Osteoblast (primary cell): Measurements from ENCODE around the gene LCE1D. TPM values are rescaled to one million over a fixed set of nuclear protein-coding genes. Genes with fewer than 3 reads are reported as not detected.

Experiments
- DNase-seq: peaks from one replicate; pipeline ENCODE4 v3.0.0; 2011; ENCODE audit warnings: low spot score, mixed read lengths; ENCODE audit not compliant: insufficient read length; ENCODE audit errors: missing footprints
- H2AFZ ChIP-seq: 2 replicates; pipeline ENCODE4 v1.6.0; 2011; ENCODE audit warnings: mild to moderate bottlenecking, low read length
- H3K27ac ChIP-seq: 2 replicates; pipeline ENCODE4 v1.5.1; 2011; ENCODE audit warnings: mild to moderate bottlenecking, low read depth, low read length, moderate library complexity
- H3K27me3 ChIP-seq: 2 replicates; pipeline ENCODE4 v1.6.0; 2012; ENCODE audit warnings: mild to moderate bottlenecking, control low read depth, inconsistent platforms, low read length, moderate library complexity; ENCODE audit not compliant: insufficient read depth
- H3K36me3 ChIP-seq: 2 replicates; pipeline ENCODE4 v1.5.1; 2011; ENCODE audit warnings: mild to moderate bottlenecking, low read length, control low read depth, moderate library complexity; ENCODE audit not compliant: insufficient read depth
- H3K4me1 ChIP-seq: 2 replicates; pipeline ENCODE4 v1.5.1; 2011; ENCODE audit warnings: mild to moderate bottlenecking, low read length, control low read depth, moderate library complexity; ENCODE audit not compliant: insufficient read depth
- H3K4me2 ChIP-seq: 2 replicates; pipeline ENCODE4 v1.6.0; 2011; ENCODE audit warnings: mild to moderate bottlenecking, low read length; ENCODE audit not compliant: insufficient read depth
- H3K4me3 ChIP-seq: fragments of 200-600 bp; sonication (generic); 3 replicates; pipeline ENCODE4 v1.5.1; 2012; ENCODE audit warnings: mild to moderate bottlenecking, low read length, inconsistent platforms; ENCODE audit not compliant: insufficient read depth
- H3K79me2 ChIP-seq: 2 replicates; pipeline ENCODE4 v1.6.0; 2012; ENCODE audit warnings: mild to moderate bottlenecking, low read length, control low read depth, inconsistent platforms; ENCODE audit not compliant: insufficient read depth
- H3K9me3 ChIP-seq: 2 replicates; pipeline ENCODE4 v1.5.1; 2011; ENCODE audit warnings: low read depth, low read length, control low read depth
- H4K20me1 ChIP-seq: 2 replicates; pipeline ENCODE4 v1.6.0; 2012; ENCODE audit warnings: mild to moderate bottlenecking, low read length, control low read depth; ENCODE audit not compliant: insufficient read depth
- CTCF ChIP-seq: IDR thresholded peaks from 2 replicates; pipeline ENCODE4 v1.5.1; 2011; ENCODE audit warnings: mild to moderate bottlenecking, low read depth, low read length, moderate library complexity; ENCODE audit errors: extremely low read depth
- total RNA-seq: library from RNA; depleted of rRNA; stranded (reverse); fragments of >200 nt; gene quantifications from 2 replicates; pipeline ENCODE4 v1.2.3, GENCODE V29; 2012

The LCE1D gene
- total RNA-seq, 1 donor, result not detected

GRCh38 chr1:152774875-152775274 lies 21.6 kb upstream of the LCE1D start, which contains the start of gene LCE1F:
Gene LCE1F (plus strand): TSS chr1:152775140. CDS start chr1:152776372, 1,232 bp downstream.
- H3K4me3 ChIP-seq, result no peak within 1 kb of the TSS
- H3K27ac ChIP-seq, result no peak within 1 kb of the TSS
- no peak within 1 kb of the TSS for H3K4me2 ChIP-seq
- no peaks in the 10 kb centered on the region for H3K4me1 ChIP-seq
- H3K79me2 ChIP-seq, result no peaks in the 10 kb centered on the region
- no peak for DNase-seq
- no peaks in the 10 kb centered on the region for H3K27me3 ChIP-seq
- no peak for TF ChIP-seq CTCF
- H3K9me3 ChIP-seq, result no peaks in the 10 kb centered on the region
- no peak within 1 kb of the TSS for H2AFZ ChIP-seq
- no peaks in the 10 kb centered on the region for H3K36me3 ChIP-seq
- H4K20me1 ChIP-seq, result no peaks in the 10 kb centered on the region

GRCh38 chr1:152776361-152776760 lies 20.2 kb upstream of the LCE1D start:
- no peak for TF ChIP-seq CTCF
- Histone ChIP-seq H3K79me2 (no peaks in the 10 kb centered on the region), H3K27ac (no peak overlapping the region), H3K4me2 (no peak overlapping the region), H3K9me3 (no peaks in the 10 kb centered on the region), H3K4me1 (no peaks in the 10 kb centered on the region), H3K4me3 (no peak overlapping the region), H2AFZ (no peak overlapping the region), H4K20me1 (no peaks in the 10 kb centered on the region), H3K27me3 (no peaks in the 10 kb centered on the region), H3K36me3 (no peaks in the 10 kb centered on the region)
- no peak for DNase-seq

DNA sequence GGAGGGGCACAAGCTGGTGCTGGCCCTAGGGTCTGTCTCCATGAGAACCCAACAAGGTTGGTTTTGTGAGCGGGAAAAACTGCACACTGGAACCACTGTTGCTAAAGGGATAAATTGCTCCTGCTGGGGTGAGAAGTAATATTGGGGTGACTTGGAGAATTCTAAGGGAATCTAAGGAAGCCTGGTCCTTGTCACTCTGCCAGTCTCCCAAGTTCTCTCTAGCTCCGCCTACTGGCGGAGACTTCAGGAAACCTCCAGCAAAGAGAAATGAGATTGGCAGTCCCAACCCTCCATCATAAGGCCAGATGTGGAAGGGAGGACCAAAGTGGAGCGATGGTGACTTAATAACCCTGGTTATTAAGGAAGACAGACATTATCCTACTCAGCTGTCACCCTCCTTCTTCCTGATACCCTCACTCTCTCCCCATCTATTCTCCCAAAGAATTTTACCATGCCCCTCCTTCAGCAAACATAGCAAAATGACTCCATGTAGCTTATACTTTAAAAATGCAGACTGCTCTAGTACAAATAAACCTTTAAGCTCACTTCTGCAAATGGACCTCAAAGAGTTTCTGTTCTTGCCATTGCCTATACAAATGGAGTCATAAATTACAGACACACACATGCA lies 18.9 kb upstream of the LCE1D start:
- peak; percentile 43 for TF ChIP-seq CTCF
- no peak overlapping the region for H3K4me3 ChIP-seq

DNA sequence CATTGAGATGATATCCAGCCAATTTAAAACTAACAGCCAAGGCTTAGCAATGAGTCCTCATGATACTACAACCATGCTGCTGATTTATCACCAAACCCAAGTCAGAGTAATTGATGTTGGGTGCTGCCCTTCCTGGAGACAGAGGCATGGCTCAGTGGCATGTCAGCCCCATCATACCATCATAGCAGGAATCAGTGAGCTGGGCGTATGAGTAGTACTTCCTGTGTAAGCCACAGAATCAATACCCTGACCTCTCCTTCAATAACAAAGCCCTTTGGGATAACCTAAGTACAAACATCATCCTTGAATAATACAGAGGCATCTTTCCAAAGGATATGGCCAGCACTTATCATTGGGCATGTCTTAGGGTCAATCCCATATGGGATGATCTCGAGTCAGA lies 13.4 kb upstream of the LCE1D start:
- no peaks in the 10 kb centered on the region for H3K27me3 ChIP-seq
- H3K36me3 ChIP-seq, result no peaks in the 10 kb centered on the region

More for the DNA sequence above, 18.9 kb upstream of the LCE1D start:
- no peak for DNase-seq
- Histone ChIP-seq H3K9me3 (no peaks in the 10 kb centered on the region), H2AFZ (no peak overlapping the region), H3K4me2 (no peak overlapping the region), H3K27me3 (no peaks in the 10 kb centered on the region), H3K36me3 (no peaks in the 10 kb centered on the region), H3K27ac (no peak overlapping the region), H3K4me1 (no peaks in the 10 kb centered on the region), H3K79me2 (no peaks in the 10 kb centered on the region), H4K20me1 (no peaks in the 10 kb centered on the region)

More for the DNA sequence above, 13.4 kb upstream of the LCE1D start:
- Histone ChIP-seq H3K27ac (no peak overlapping the region), H3K4me3 (no peak overlapping the region), H3K79me2 (no peaks in the 10 kb centered on the region), H3K9me3 (no peaks in the 10 kb centered on the region), H3K4me1 (no peaks in the 10 kb centered on the region), H3K4me2 (no peak overlapping the region), H2AFZ (no peak overlapping the region), H4K20me1 (no peaks in the 10 kb centered on the region)
- TF ChIP-seq CTCF, result no peak
- no peak for DNase-seq
